Neural cell (in vitro differentiated cells): ENCODE data around the gene POU2F2. TPM values are rescaled to one million over a fixed set of nuclear protein-coding genes. Genes with fewer than 3 reads are reported as not detected.
"Not testable (repeated sequence)": the region's sequence is repeated elsewhere in the genome, so short reads cannot be mapped to it uniquely, and the experiment has no call there.

ENCODE experiments used
- H2AFZ ChIP-seq: fragments of 200-600, 300-800 bp; sonication (generic), shearing (Covaris generic); 2 replicates; pipeline ENCODE4 v1.6.0; 2014; ENCODE audit warnings: low read depth, mild to moderate bottlenecking, antibody characterized with exemption, low read length, moderate library complexity
- H3F3A ChIP-seq: fragments of 200-600 bp; shearing (Covaris generic); 2 replicates; pipeline ENCODE4 v1.6.1; 2016; ENCODE audit warnings: mild to moderate bottlenecking, moderate library complexity, mixed read lengths, antibody characterized with exemption, low read length; ENCODE audit not compliant: insufficient read depth, poor library complexity, severe bottlenecking
- H3K27ac ChIP-seq: fragments of 200-600, 300-800 bp; sonication (generic), shearing (Covaris generic); 2 replicates; pipeline ENCODE4 v1.5.1; 2014; ENCODE audit warnings: mild to moderate bottlenecking, low read length, moderate library complexity
- H3K27me3 ChIP-seq: fragments of 300-800, 200-600 bp; sonication (generic), shearing (Covaris generic); 2 replicates; pipeline ENCODE4 v1.6.0; 2014; ENCODE audit warnings: mild to moderate bottlenecking, low read depth, low read length, moderate library complexity; ENCODE audit not compliant: insufficient read depth
- H3K36me3 ChIP-seq: fragments of 300-800, 200-600 bp; sonication (generic), shearing (Covaris generic); 2 replicates; pipeline ENCODE4 v1.5.1; 2014; ENCODE audit warnings: mild to moderate bottlenecking, antibody characterized with exemption, low read length, moderate library complexity; ENCODE audit not compliant: insufficient read depth
- H3K4me2 ChIP-seq: fragments of 300-800, 200-600 bp; sonication (generic), shearing (Covaris generic); 2 replicates; pipeline ENCODE4 v1.6.0; 2014; ENCODE audit warnings: mild to moderate bottlenecking, low read length
- H3K4me3 ChIP-seq: fragments of 300-800, 200-600 bp; sonication (generic), shearing (Covaris generic); 2 replicates; pipeline ENCODE4 v1.5.1; 2014; ENCODE audit warnings: mild to moderate bottlenecking, low read length, moderate library complexity
- H3K79me2 ChIP-seq: fragments of 200-600 bp; shearing (Covaris generic); replicated peaks from 2 replicates; pipeline ENCODE4 v1.6.0; 2014; ENCODE audit warnings: mild to moderate bottlenecking, low read length, moderate library complexity; ENCODE audit not compliant: insufficient read depth
- H3K9ac ChIP-seq: fragments of 300-800, 200-600 bp; sonication (generic), shearing (Covaris generic); 2 replicates; pipeline ENCODE4 v1.6.1; 2016; ENCODE audit warnings: mild to moderate bottlenecking, low read length, mixed read lengths
- H3K9me2 ChIP-seq: fragments of 200-600 bp; shearing (Covaris generic); 2 replicates; pipeline ENCODE4 v1.6.1; 2016; ENCODE audit warnings: mild to moderate bottlenecking, low read length, mixed read lengths; ENCODE audit not compliant: insufficient read depth
- H3K9me3 ChIP-seq: fragments of 200-600, 300-800 bp; sonication (generic), shearing (Covaris generic); 2 replicates; pipeline ENCODE4 v1.6.1; 2016; ENCODE audit warnings: mild to moderate bottlenecking, mixed run types, low read length, moderate library complexity, mixed read lengths
- H4K20me1 ChIP-seq: fragments of 200-600 bp; shearing (Covaris generic); 2 replicates; pipeline ENCODE4 v1.6.1; 2016; ENCODE audit warnings: mild to moderate bottlenecking, mixed run types; ENCODE audit not compliant: insufficient read depth
- CTCF ChIP-seq: fragments of 450-650 bp; IDR thresholded peaks from 2 replicates; pipeline ENCODE4 v1.5.1; 2014; ENCODE audit warnings: antibody characterized with exemption, mild to moderate bottlenecking, moderate library complexity; ENCODE audit not compliant: poor library complexity, severe bottlenecking
- EP300 ChIP-seq: fragments of 450-650 bp; conservative IDR thresholded peaks from 2 replicates; pipeline ENCODE4 v1.6.1; 2014; ENCODE audit warnings: antibody characterized with exemption, mild to moderate bottlenecking, moderate library complexity; ENCODE audit not compliant: poor library complexity, severe bottlenecking
- EZH2 ChIP-seq: fragments of 200-600, 300-800 bp; shearing (Covaris generic), sonication (generic); IDR thresholded peaks from 2 replicates; pipeline ENCODE4 v1.6.1; 2014; ENCODE audit warnings: antibody characterized with exemption, low read length, borderline replicate concordance, mild to moderate bottlenecking; ENCODE audit not compliant: insufficient read depth, poor library complexity, severe bottlenecking
- MXI1 ChIP-seq: fragments of 450-650 bp; conservative IDR thresholded peaks from 2 replicates; pipeline ENCODE4 v1.6.1; 2014; ENCODE audit warnings: antibody characterized with exemption, mild to moderate bottlenecking; ENCODE audit not compliant: poor library complexity, severe bottlenecking
- POLR2AphosphoS5 ChIP-seq: IDR thresholded peaks from 2 replicates; pipeline ENCODE4 v1.6.1; 2012
- RAD21 ChIP-seq: fragments of 450-650 bp; conservative IDR thresholded peaks from 2 replicates; pipeline ENCODE4 v1.6.1; 2014; ENCODE audit warnings: antibody characterized with exemption, mild to moderate bottlenecking, moderate library complexity
- REST ChIP-seq: IDR thresholded peaks from 2 replicates; pipeline ENCODE4 v1.6.1; 2012; ENCODE audit warnings: borderline replicate concordance
- SMC3 ChIP-seq: fragments of 450-650 bp; conservative IDR thresholded peaks from 2 replicates; pipeline ENCODE4 v1.6.1; 2014; ENCODE audit warnings: antibody characterized with exemption, mild to moderate bottlenecking, moderate library complexity; ENCODE audit not compliant: poor library complexity
- TAF1 ChIP-seq: IDR thresholded peaks from 2 replicates; pipeline ENCODE4 v1.6.1; 2012; ENCODE audit warnings: low read depth
- polyA plus RNA-seq: library from polyadenylated mRNA; depleted of rRNA; stranded (reverse); fragments of >200 nt; gene quantifications from 2 replicates; pipeline ENCODE4 v1.2.3, GENCODE V29; 2014

The POU2F2 gene
- polyA plus RNA-seq, 1 donor from 2014 or later = 7.7 TPM

GRCh38 chr19:42105368-42105767 lies 26.9 kb downstream of the POU2F2 start:
- Histone ChIP-seq H3K4me2 (no peak overlapping the region), H3K4me3 (no peak overlapping the region), H3F3A (no peaks in the 10 kb centered on the region), H3K36me3 (no peaks in the 10 kb centered on the region), H3K9me3 (no peaks in the 10 kb centered on the region), H3K27me3 (no peaks in the 10 kb centered on the region), H3K9ac (no peak overlapping the region), H4K20me1 (no peaks in the 10 kb centered on the region), H3K9me2 (no peaks in the 10 kb centered on the region), H2AFZ (no peak overlapping the region), H3K79me2 (no peaks in the 10 kb centered on the region), H3K27ac (no peak overlapping the region)
- TF ChIP-seq POLR2AphosphoS5 (no peak), SMC3 (no peak), EZH2 (no peak), RAD21 (no peak), REST (no peak), TAF1 (no peak), EP300 (no peak), MXI1 (no peak), CTCF (no peak)

- Histone ChIP-seq H3K9me2 (no peaks in the 10 kb centered on the region), H3K36me3 (no peaks in the 10 kb centered on the region), H3K79me2 (no peaks in the 10 kb centered on the region), H3K27ac (no peak overlapping the region), H3K4me2 (no peak overlapping the region), H3K9ac (no peak overlapping the region), H4K20me1 (no peaks in the 10 kb centered on the region), H2AFZ (no peak overlapping the region), H3K27me3 (no peaks in the 10 kb centered on the region), H3K4me3 (no peak overlapping the region), H3K9me3 (no peaks in the 10 kb centered on the region), H3F3A (no peaks in the 10 kb centered on the region)
- TF ChIP-seq MXI1 = no peak
- TF ChIP-seq EZH2 = no peak
- no peak for TF ChIP-seq POLR2AphosphoS5
- no peak for TF ChIP-seq TAF1
- no peak for TF ChIP-seq REST
- TF ChIP-seq SMC3 = no peak
- TF ChIP-seq RAD21 = no peak
- no peak for TF ChIP-seq EP300
- TF ChIP-seq CTCF = no peak
These were observed 29.4 kb downstream of the POU2F2 start for GRCh38 chr19:42102877-42103276.

GRCh38 chr19:42100241-42100640 lies 32.0 kb downstream of the POU2F2 start:
- not testable (repeated sequence) for H3K4me2 ChIP-seq, H3K9me2 ChIP-seq, H3K27me3 ChIP-seq, H2AFZ ChIP-seq, H4K20me1 ChIP-seq, H3K9me3 ChIP-seq, H3K9ac ChIP-seq, H3K36me3 ChIP-seq, H3K4me3 ChIP-seq, H3F3A ChIP-seq, H3K79me2 ChIP-seq, H3K27ac ChIP-seq
